Omental fat pad (tissue), 4 donors: Measurements from ENCODE around the gene PIK3C2G. TPM values are rescaled to one million over a fixed set of nuclear protein-coding genes. Genes with fewer than 3 reads are reported as not detected.

Source experiments
- ATAC-seq: fragments of 150-250 bp; one replicate; pipeline ENCODE4 v1.9.1; 2016; ENCODE audit warnings: mild to moderate bottlenecking, moderate library complexity; ENCODE audit not compliant: low FRiP score
- DNase-seq: peaks from one replicate; pipeline ENCODE4 v3.0.0-alpha.2; 2019; ENCODE audit warnings: low spot score
- CTCF ChIP-seq, 3 donors: fragments of 450-650 bp; IDR thresholded peaks; one replicate each; pipeline ENCODE4 v1.5.1; 2016 to 2017; ENCODE audit warnings: antibody characterized with exemption in 3 of 3, mild to moderate bottlenecking in 3 of 3, moderate library complexity in 2 of 3
- total RNA-seq, 4 donors: library from RNA; depleted of rRNA; stranded (reverse); fragments of >200 nt; gene quantifications; one replicate each; pipeline ENCODE4 v1.1.0, GENCODE V29; 2016

The PIK3C2G gene
- total RNA-seq, 4 donors from 2014 or later: 0.12 to 0.47 (median 0.19) TPM

- no peak for TF ChIP-seq CTCF (IDR thresholded peaks at IDR 0.05)
- no peak for DNase-seq
- no peak for ATAC-seq
Observed at GRCh38 chr12:18456344-18456743, 195.0 kb downstream of the PIK3C2G start.

GRCh38 chr12:18457362-18457761, 196.0 kb downstream of the PIK3C2G start:
- no peak for TF ChIP-seq CTCF (IDR thresholded peaks at IDR 0.05)
- ATAC-seq: peak; percentile 48
- DNase-seq: no peak

GRCh38 chr12:18461758-18462157, 200.4 kb downstream of the PIK3C2G start:
- TF ChIP-seq CTCF (IDR thresholded peaks at IDR 0.05): no peak
- DNase-seq (no peak), ATAC-seq (peak; percentile 44)

GRCh38 chr12:18462442-18462841, 201.1 kb downstream of the PIK3C2G start:
- DNase-seq (no peak), ATAC-seq (peak; percentile 59)
- no peak for TF ChIP-seq CTCF (IDR thresholded peaks at IDR 0.05)

- DNase-seq (no peak), ATAC-seq (no peak)
- no peak for TF ChIP-seq CTCF (IDR thresholded peaks at IDR 0.05)
Observed at GRCh38 chr12:18467620-18468245, 206.4 kb downstream of the PIK3C2G start.

- no peak for TF ChIP-seq CTCF (IDR thresholded peaks at IDR 0.05)
- ATAC-seq (peak; percentile 82), DNase-seq (no peak)
Observed at GRCh38 chr12:18468246-18469075, 207.1 kb downstream of the PIK3C2G start.

- TF ChIP-seq CTCF (IDR thresholded peaks at IDR 0.05): no peak
- DNase-seq (no peak), ATAC-seq (no peak)
Observed at GRCh38 chr12:18470251-18470650, 208.9 kb downstream of the PIK3C2G start.
